ENCODE results near the gene ST6GALNAC3.

ST6GALNAC3 gene

GRCh38 chr1:76288758-76289483 lies 214.4 kb downstream of the ST6GALNAC3 start:
- no peak for DNase-seq (ENCODE audit: low spot score)

GRCh38 chr1:76289692-76290091 lies 215.1 kb downstream of the ST6GALNAC3 start:
- no peak for DNase-seq (ENCODE audit: low spot score)

GRCh38 chr1:76290271-76290670 lies 215.7 kb downstream of the ST6GALNAC3 start:
- no peak for DNase-seq (ENCODE audit: low spot score)

DNA sequence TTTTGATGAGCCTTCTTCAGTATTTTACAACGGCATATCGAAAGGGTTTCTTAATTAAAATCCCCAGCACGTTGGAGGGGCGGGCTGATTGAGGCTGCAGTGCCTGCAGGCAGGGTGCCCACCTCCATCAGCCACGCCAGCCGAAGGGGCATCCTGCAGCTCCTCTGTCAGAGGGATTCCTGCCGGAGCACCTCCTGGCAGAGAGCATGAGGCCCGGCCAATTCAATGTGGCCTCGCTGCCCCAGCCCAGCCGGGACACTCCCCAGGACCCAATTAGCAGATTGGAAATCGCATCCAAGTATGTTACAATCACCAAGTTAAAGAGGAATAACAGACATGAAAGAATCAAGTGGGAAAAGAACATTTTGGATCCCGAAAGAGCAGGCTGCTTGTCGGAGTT lies 216.6 kb downstream of the ST6GALNAC3 start:
- DNase-seq (ENCODE audit: low spot score), result no peak

DNA sequence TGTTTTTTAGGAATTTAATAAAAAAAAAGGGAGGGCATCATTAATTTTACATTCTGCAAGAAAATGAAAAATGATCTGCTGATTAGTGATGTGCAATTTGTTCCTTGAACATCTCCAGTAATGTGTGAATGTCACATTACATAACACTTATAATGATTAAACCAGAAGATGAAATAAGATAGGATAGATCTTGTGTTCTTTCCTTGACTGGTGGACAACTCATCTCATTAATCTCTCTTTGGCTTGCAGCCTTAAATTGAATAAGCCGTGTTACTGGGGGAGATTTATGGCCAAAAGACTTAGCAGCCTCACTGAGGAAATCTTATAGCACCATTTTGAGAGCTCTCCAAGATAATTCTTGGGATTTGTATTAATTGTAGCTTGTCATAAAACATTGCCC lies 217.2 kb downstream of the ST6GALNAC3 start:
- DNase-seq (ENCODE audit: low spot score), result no peak

DNA sequence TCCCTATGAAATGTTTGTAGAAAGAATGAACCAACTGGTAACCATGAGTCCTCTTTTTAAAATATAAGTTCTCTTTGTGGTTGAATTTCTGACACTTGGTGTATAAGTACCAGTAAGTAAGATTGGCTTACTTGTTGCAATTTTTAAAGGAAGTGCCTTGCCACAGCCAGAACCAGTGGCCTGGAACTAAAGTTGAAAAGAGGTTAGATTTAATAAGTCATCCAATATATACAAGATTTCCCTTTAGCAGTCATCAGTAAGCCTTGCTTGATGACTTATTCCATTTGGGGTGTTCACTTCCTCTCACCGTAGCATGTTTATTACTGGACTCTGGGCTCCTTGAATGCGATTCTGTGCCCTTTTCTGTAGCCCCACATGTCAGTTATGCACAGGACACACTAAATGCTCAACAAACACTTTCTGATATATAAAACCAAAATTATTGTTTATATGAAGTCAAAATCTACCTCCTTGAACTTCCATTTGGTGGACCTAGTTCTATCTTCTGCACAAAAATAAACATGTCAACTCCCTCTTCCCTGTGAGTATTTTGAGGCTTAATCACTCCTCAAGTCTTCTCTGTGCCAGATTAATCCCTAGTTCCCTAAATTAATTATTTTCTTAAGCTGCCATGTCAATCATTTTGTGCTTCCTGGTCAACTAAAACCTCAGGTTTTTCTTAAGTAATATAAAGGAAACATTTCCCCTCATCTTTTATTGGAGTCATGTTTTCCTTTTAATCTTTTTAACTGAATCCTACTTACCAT lies 218.1 kb downstream of the ST6GALNAC3 start:
- no peak for DNase-seq (ENCODE audit: low spot score)

DNA sequence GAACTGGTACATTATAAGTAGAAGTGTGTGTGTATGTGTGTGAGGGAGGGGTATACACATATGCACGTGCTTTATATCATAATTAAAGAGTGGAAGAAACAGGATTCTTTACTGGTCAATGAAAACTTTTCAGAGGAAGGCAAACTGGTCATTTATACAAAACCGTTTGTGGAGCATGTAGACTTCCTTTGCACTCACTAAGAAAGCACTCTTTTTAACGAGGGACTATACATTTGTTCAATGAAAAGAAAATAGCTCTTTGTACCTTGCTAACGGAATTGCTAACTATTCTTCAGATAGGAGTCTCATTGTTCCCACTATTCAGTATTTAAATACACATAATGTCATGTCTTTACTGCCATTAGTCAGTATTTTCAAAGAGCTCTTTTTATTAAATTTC lies 219.3 kb downstream of the ST6GALNAC3 start:
- no peak for DNase-seq (ENCODE audit: low spot score)

DNA sequence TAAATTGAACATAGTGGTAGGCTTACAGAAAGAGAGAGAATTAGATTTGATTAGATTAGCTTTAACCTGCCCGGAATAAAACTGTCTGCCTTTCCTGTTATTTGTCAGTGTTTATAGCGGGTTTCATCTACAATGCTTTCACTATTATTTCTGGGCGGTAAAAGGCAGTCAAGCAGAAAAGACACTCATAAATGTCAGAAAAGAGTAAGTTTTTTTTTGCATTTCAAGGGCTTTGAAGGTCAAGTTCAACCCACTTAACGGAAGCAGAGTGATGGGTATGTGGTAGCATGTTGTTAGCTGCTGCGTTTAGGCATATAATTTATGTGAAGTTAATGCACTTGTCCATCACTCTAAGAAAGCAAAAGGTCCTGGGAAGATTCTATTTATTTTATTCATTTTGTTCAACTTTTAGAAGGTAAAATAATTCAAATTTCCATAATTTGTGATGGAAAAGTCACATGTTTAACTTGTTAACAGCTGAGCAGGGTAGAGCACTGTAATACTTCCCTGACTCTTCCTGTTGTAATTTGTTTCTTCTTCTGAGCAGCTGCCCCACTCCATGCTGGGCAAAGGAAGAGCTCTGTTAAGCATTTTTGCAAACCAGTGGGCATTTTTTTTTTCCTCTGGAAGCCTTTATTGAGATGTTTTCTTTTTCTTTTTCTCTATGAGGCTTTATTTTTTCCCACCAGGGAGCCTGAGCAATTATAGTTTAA lies 220.1 kb downstream of the ST6GALNAC3 start:
- no peak for DNase-seq (ENCODE audit: low spot score)

DNA sequence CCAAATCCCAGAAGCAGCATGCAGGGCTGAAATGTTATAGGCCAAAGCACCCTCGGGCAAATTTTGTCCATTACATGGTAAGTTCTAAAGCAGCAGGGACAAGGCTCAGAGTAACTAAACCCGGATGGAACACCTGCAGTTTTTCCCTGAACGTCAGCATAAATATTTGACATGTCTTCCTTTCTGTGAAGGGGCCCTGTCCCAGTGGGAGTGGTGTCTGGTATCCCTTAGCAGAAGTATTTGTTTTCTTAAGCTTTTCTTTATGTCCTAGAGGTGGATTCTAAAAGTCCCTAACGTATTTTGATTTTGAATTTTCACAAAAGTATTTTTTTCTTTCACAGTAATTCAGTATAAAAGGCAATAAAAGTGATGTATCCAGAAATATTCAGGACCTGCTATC lies 223.9 kb downstream of the ST6GALNAC3 start:
- no peak for DNase-seq (ENCODE audit: low spot score)

DNA sequence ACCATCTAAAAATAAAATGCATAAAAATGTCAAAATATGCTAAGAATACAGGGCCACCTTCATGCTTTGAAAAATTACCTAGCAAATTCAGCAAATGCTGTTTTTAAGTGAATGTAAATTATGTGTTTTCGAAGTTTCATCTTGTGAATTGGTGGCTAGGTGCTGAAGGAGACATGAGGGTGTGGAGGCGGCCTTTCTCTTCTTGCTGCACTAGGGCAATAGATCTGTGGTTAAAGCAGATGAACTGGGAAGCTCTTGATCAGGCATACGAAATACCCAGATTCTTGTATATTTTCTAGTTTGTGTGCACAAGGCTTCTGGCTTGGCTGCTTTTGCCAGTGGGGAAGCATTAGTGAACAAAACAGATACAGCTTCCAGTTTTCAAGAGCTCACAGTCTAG lies 224.5 kb downstream of the ST6GALNAC3 start:
- DNase-seq (ENCODE audit: low spot score), result no peak

GRCh38 chr1:76300556-76300955 lies 226.0 kb downstream of the ST6GALNAC3 start:
- DNase-seq (ENCODE audit: low spot score), result no peak

GRCh38 chr1:76302711-76303339 lies 228.3 kb downstream of the ST6GALNAC3 start:
- no peak for DNase-seq (ENCODE audit: low spot score)

DNA sequence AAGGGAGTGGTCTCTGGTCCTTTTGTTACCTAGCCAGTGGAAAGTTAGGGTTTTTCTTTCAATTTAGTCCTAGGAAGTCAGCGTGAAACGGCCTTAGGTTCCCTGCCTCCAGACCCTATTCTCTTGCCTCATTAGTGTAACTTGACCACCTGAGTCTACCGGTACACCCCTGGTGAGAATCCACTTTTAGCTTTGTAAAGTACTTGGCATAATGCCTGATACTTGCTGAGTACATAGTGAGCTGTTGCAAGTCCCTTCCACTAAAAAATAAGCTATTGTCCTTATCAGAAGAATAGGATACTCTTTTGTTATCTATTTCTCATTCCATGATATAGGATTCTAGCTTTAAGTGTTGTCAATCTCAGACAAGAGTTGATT lies 228.8 kb downstream of the ST6GALNAC3 start:
- no peak for DNase-seq (ENCODE audit: low spot score)

- DNase-seq (ENCODE audit: low spot score), result no peak
These were observed 238.8 kb downstream of the ST6GALNAC3 start for GRCh38 chr1:76313304-76313703.

DNA sequence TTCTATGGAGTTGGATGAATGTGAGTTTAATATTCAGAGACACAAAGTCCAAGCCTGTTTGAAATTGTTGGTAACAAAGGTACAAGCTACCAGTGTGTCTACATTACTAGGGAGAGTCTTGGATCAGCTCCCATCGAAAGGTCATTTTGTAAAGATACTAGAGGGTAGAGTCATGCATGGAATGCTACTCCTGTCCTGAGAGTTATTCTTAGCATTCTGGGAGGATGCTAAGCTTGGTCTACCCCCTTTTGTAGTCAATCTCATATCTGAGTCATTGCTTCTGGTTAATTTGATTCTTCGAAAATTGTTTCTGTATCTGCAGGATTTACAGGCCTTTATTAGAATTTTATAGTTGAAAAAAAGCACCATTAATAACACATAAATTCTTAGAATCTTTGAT lies 240.2 kb downstream of the ST6GALNAC3 start:
- DNase-seq (ENCODE audit: low spot score), result no peak

DNA sequence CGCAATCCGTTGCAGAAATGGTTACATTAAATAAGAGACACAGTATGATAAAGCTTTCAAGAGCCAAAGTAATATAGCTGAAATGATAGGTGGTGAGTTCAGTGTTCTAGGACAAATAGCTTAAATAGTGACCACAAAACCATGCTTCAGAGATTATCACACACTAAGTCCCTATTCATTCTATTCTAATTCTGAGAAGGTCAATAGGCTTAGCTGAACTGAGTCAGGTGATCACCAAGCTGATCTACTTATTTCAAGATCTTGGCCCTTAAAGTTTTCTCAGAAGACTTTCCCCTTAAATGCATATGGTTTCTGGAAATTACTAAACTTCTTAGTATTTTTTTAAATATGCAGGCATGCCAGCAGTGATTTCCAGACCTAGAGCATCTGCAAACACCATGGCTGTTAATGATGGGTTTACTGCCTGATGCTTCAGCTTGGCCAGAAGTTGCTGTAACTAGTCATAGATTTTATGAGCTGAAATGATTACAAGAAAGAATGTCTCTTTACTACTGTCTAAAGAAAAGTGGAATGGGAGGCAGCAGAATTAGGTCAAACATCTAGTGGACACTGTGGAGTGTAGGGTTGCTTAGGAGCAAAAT lies 242.9 kb downstream of the ST6GALNAC3 start:
- no peak for DNase-seq (ENCODE audit: low spot score)

DNA sequence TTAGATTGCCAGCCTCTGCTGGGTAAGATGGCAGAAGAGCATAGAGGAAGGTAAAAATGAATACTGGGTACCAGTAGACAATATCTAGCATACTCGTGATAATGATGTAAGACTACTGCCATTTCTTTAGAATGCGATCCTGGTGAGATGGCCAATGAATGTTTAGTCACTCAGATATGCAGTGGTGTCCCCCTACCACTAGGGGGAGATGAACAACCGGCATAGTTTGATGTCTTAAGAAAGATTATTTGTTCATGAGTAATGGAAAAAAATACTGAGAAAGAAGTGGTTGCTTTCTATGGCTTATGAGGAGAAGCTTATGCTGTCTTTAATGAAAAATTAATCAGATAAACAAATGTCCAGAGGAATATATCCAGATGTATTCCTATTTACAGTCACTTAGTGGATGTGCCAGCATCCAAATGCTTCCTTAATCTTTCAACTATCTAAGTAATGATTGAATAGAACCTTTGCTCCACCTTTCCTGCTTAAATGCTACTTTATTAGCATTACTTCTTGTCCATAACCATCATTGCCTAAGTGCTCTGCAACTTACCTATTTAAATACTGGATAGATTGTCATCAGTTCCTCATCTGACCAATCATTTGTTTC lies 256.6 kb downstream of the ST6GALNAC3 start:
- peak; percentile 65 for DNase-seq (ENCODE audit: low spot score)

- no peak for DNase-seq (ENCODE audit: low spot score)
These were observed 261.3 kb downstream of the ST6GALNAC3 start for GRCh38 chr1:76335882-76336281.

GRCh38 chr1:76336931-76337371 lies 262.4 kb downstream of the ST6GALNAC3 start:
- DNase-seq (ENCODE audit: low spot score), result peak; percentile 92

GRCh38 chr1:76337542-76338219 lies 263.1 kb downstream of the ST6GALNAC3 start:
- DNase-seq (ENCODE audit: low spot score), result no peak

DNA sequence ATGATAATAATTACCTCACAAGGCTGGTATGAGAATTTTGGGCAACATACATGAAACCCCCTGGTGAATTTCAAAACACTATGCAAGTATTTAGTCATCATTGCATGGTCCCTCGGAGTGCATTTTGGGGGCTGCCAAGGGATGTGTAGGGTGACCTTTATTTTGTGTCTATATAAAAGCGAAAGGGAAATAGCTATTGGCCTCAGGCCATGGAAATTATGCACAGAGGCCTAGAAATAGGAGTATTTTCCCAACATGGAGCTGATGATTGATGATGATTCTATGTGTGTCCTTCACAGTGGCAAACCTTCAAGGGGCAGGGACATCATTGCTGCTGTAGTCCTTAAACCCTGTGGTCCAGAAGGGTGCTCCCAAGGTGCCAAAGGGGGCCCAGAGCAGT lies 265.5 kb downstream of the ST6GALNAC3 start:
- DNase-seq (ENCODE audit: low spot score), result no peak

Measured in AG08395 (cell line).